Neural crest cell (in vitro differentiated cells): ENCODE results near the gene PHF13. TPM values are rescaled to one million over a fixed set of nuclear protein-coding genes. Genes with fewer than 3 reads are reported as not detected.
"Not testable (repeated sequence)": the region's sequence is repeated elsewhere in the genome, so short reads cannot be mapped to it uniquely, and the experiment has no call there.

Experiments used
- DNase-seq: peaks from one replicate; pipeline ENCODE4 v3.0.0; 2021; ENCODE audit warnings: low read depth, mixed read lengths, low spot score
- H3K27ac Mint-ChIP-seq: one replicate; pipeline ENCODE4 v1.8.0; 2021; ENCODE audit warnings: mild to moderate bottlenecking, mixed read lengths; ENCODE audit not compliant: unreplicated experiment
- H3K27me3 Mint-ChIP-seq: 2 replicates; pipeline ENCODE4 v1.8.0; 2021; ENCODE audit warnings: low read depth, mild to moderate bottlenecking, mixed read lengths
- H3K36me3 Mint-ChIP-seq: 2 replicates; pipeline ENCODE4 v1.8.0; 2021; ENCODE audit warnings: low read depth, mild to moderate bottlenecking, mixed read lengths
- H3K4me1 Mint-ChIP-seq: 2 replicates; pipeline ENCODE4 v1.8.0; 2021; ENCODE audit warnings: mixed read lengths
- H3K4me3 Mint-ChIP-seq: one replicate; pipeline ENCODE4 v1.8.0; 2021; ENCODE audit warnings: mild to moderate bottlenecking, mixed read lengths
- H3K9me3 Mint-ChIP-seq: 2 replicates; pipeline ENCODE4 v1.8.0; 2021; ENCODE audit warnings: mixed read lengths
- CTCF ChIP-seq: fragments of 200-600 bp; sonication (generic); conservative IDR thresholded peaks from 2 replicates; pipeline ENCODE4 v1.5.0; 2021; ENCODE audit warnings: antibody characterized with exemption, mild to moderate bottlenecking
- total RNA-seq: library from RNA; stranded (reverse); gene quantifications from 2 replicates; pipeline ENCODE4 v1.2.1, GENCODE V29; 2021

PHF13 gene
- total RNA-seq, 1 donor from 2014 or later, result 33.5 TPM

- TF ChIP-seq CTCF, result no peak
- H3K4me1 Mint-ChIP-seq, result no peaks in the 10 kb centered on the region
- DNase-seq, result no peak
- H3K36me3 Mint-ChIP-seq, result peaks cover 16% of the 10 kb centered on the region
- H3K4me3 Mint-ChIP-seq, result no peak overlapping the region
- no peak overlapping the region for H3K27ac Mint-ChIP-seq
- H3K9me3 Mint-ChIP-seq, result no peaks in the 10 kb centered on the region
- H3K27me3 Mint-ChIP-seq, result no peaks in the 10 kb centered on the region
Observed at GRCh38 chr1:6638226-6638625, 24.7 kb downstream of the PHF13 start.

DNA sequence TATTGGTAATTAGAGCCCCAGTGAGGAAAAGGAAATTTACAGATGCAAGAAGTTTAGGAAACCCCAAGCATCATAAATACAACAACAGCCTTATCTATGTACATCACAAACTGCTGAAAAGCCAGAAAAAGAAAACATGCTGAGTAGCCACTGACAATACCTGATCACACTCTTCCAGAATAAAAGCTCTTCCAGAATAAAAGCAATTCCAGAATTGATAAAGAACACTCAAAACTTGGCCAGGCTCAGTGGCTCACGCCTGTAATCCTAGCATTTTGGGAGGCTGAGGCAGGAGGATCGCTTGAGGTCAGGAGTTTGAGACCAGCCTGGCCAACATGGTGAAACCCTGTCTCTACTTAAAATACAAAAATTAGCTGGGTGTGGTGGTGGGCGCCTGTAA lies 27.3 kb downstream of the PHF13 start:
- not testable (repeated sequence) for H3K27ac Mint-ChIP-seq, H3K4me1 Mint-ChIP-seq, H3K9me3 Mint-ChIP-seq, H3K27me3 Mint-ChIP-seq, H3K4me3 Mint-ChIP-seq, DNase-seq
- peaks cover 11% of the 10 kb centered on the region for H3K36me3 Mint-ChIP-seq

GRCh38 chr1:6645018-6645417 lies 31.5 kb downstream of the PHF13 start:
- peaks cover 8% of the 10 kb centered on the region for H3K36me3 Mint-ChIP-seq
- H3K9me3 Mint-ChIP-seq, result no peaks in the 10 kb centered on the region
- no peak for TF ChIP-seq CTCF
- H3K4me3 Mint-ChIP-seq, result no peak overlapping the region
- no peak for DNase-seq
- no peaks in the 10 kb centered on the region for H3K4me1 Mint-ChIP-seq
- H3K27ac Mint-ChIP-seq, result no peak overlapping the region
- no peaks in the 10 kb centered on the region for H3K27me3 Mint-ChIP-seq

GRCh38 chr1:6646499-6647148 lies 33.1 kb downstream of the PHF13 start:
- no peaks in the 10 kb centered on the region for H3K4me1 Mint-ChIP-seq
- DNase-seq, result no peak

DNA sequence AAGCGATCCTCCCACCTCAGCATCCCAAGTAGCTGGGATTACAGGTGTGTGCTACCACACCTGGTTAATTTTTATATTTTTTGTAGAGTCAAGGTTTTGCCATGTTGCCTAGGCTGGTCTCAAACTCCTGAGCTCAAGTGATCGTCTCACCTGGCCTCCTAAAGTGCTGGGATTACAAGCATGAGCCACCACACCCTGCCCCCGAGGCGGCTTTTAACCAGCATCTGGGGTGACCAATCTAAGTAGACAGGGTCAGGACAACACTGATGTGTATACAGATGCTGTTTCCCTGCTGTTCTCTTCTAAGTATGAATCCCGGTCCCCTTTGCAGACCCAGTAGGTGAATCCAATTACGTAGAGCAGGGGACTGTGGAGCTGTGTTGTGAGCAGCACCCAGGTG lies 35.0 kb downstream of the PHF13 start:
- no peak overlapping the region for H3K4me3 Mint-ChIP-seq
- TF ChIP-seq CTCF, result no peak
- no peak overlapping the region for H3K27ac Mint-ChIP-seq
- no peaks in the 10 kb centered on the region for H3K27me3 Mint-ChIP-seq
- DNase-seq, result no peak
- no peaks in the 10 kb centered on the region for H3K9me3 Mint-ChIP-seq
- peaks cover 4% of the 10 kb centered on the region for H3K36me3 Mint-ChIP-seq
- H3K4me1 Mint-ChIP-seq, result peaks cover 5% of the 10 kb centered on the region

More at GRCh38 chr1:6646499-6647148, 33.1 kb downstream of the PHF13 start:
- peak; percentile 75 for TF ChIP-seq CTCF
- Mint-ChIP-seq H3K9me3 (no peaks in the 10 kb centered on the region), H3K27me3 (no peaks in the 10 kb centered on the region), H3K36me3 (peaks cover 8% of the 10 kb centered on the region), H3K4me3 (no peak overlapping the region), H3K27ac (no peak overlapping the region)

GRCh38 chr1:6651909-6652308 lies 38.4 kb downstream of the PHF13 start:
- no peak for DNase-seq
- H3K4me1 Mint-ChIP-seq, result peaks cover 13% of the 10 kb centered on the region
- no peak overlapping the region for H3K4me3 Mint-ChIP-seq
- peaks cover 4% of the 10 kb centered on the region for H3K36me3 Mint-ChIP-seq
- no peaks in the 10 kb centered on the region for H3K27me3 Mint-ChIP-seq
- H3K9me3 Mint-ChIP-seq, result no peaks in the 10 kb centered on the region
- H3K27ac Mint-ChIP-seq, result no peak overlapping the region
- no peak for TF ChIP-seq CTCF
